ENCODE data around the gene PKD2L1. TPM values are rescaled to one million over a fixed set of nuclear protein-coding genes. Genes with fewer than 3 reads are reported as not detected.

PKD2L1 gene
- total and polyA plus RNA-seq, 2 experiments from 2014 or later, result not detected

DNA sequence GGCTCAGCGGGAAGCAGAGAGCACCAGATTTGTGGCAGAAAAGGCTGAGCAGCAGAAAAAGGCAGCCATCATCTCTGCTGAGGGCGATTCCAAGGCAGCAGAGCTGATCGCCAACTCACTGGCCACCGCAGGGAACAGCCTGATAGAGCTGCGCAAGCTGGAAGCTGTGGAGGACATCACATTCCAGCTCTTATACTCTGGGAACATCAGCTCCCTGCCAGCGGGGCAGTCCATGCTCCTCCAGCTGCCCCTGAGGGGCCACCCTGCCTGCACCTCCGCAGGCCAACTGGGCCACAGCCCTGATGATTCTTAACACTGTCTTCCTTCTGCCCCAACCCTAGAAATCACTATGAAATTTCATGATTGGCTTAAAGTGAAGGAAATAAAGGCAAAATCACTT is 81.2 kb downstream of the PKD2L1 start:
- Histone ChIP-seq H3K27ac (peak overlapping the region; percentile 25), H3K4me1 (ENCODE audit: low read depth) (peaks cover 23% of the 10 kb centered on the region), H3K36me3 (peaks cover 40% of the 10 kb centered on the region), H3K4me3 (no peak overlapping the region), H3K27me3 (no peaks in the 10 kb centered on the region), H3K9me3 (ENCODE audit: low read depth) (no peaks in the 10 kb centered on the region)
- TF ChIP-seq, protein P1, sequence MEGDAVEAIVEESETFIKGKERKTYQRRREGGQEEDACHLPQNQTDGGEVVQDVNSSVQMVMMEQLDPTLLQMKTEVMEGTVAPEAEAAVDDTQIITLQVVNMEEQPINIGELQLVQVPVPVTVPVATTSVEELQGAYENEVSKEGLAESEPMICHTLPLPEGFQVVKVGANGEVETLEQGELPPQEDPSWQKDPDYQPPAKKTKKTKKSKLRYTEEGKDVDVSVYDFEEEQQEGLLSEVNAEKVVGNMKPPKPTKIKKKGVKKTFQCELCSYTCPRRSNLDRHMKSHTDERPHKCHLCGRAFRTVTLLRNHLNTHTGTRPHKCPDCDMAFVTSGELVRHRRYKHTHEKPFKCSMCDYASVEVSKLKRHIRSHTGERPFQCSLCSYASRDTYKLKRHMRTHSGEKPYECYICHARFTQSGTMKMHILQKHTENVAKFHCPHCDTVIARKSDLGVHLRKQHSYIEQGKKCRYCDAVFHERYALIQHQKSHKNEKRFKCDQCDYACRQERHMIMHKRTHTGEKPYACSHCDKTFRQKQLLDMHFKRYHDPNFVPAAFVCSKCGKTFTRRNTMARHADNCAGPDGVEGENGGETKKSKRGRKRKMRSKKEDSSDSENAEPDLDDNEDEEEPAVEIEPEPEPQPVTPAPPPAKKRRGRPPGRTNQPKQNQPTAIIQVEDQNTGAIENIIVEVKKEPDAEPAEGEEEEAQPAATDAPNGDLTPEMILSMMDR (IDR thresholded peaks at IDR 0.05; ENCODE audit: low read depth, low read length), result no peak
- no peak for DNase-seq (ENCODE audit: low read depth in 1 of 2, low spot score in 1 of 2)

DNA sequence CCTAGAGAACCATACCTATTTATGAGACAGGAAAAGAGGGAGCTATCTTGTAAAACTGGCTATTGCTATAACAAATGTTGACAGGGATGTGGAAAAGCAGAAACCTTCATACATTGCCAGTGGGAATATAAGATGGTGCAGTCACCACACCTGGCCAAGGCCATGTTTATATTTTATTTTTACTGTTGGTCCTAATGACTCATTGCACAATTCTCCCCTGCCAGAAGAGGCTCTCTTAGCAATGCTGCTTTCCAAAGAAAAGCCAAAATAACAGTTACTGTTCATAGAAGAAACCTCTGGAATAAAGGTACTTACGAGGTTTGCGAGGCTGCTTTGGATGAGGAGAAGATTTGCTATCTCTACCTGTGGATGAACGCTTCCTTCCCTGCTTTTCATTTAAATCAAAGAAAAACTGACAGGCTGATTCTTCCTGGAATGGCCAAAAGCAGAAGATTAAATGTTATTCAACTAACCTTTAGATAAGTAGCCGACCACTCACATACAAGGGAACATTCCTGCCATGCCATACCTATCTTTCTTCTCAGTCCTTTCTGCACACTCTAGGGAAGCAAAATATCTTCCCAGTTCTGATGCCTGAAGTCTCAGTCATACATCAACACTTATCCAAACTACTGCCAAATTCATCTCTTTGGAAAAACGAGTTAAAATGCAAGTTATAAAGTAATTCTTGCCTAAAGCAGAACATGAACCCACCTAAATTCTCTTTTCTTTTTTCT is 84.4 kb downstream of the PKD2L1 start:
- Histone ChIP-seq H3K9me3 (ENCODE audit: low read depth) (no peaks in the 10 kb centered on the region), H3K36me3 (peaks cover 39% of the 10 kb centered on the region), H3K27ac (peak overlapping the region; percentile 98), H3K27me3 (no peaks in the 10 kb centered on the region), H3K4me3 (no peak overlapping the region), H3K4me1 (ENCODE audit: low read depth) (peaks cover 23% of the 10 kb centered on the region)
- TF ChIP-seq, protein P1 (IDR thresholded peaks at IDR 0.05; ENCODE audit: low read depth, low read length), result no peak
- DNase-seq (ENCODE audit: low read depth in 1 of 2, low spot score in 1 of 2), result peak; percentile 45 to 52

GRCh38 chr10:100239851-100240250 is 90.2 kb downstream of the PKD2L1 start:
- Histone ChIP-seq H3K4me3 (no peak overlapping the region), H3K9me3 (ENCODE audit: low read depth) (no peaks in the 10 kb centered on the region), H3K27me3 (no peaks in the 10 kb centered on the region), H3K36me3 (peaks cover 44% of the 10 kb centered on the region), H3K4me1 (ENCODE audit: low read depth) (no peaks in the 10 kb centered on the region), H3K27ac (no peak overlapping the region)
- TF ChIP-seq, protein P1 (IDR thresholded peaks at IDR 0.05; ENCODE audit: low read depth, low read length), result no peak
- DNase-seq (ENCODE audit: low read depth in 1 of 2, low spot score in 1 of 2), result no peak

DNA sequence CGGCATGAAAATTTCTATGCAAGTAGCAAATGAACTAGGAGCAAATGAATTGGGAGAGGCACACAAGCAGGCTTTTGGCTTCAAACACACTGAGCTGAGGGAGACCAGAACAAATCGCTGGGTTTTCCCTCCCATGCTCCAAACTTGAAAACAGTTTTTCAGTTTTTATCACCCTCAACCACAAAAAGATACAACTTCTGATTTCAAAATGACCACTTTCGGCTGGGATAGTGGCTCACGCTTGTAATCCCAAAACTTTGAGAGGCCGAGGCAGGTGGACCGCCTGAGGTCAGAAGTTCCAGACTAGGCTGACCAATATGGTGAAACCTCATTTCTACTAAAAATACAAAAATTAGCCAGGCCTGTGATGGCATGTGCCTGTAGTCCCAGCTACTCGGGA is 91.6 kb downstream of the PKD2L1 start:
- H3K36me3 ChIP-seq, result peaks cover 51% of the 10 kb centered on the region
- no peaks in the 10 kb centered on the region for H3K9me3 ChIP-seq (ENCODE audit: low read depth)
- no peak overlapping the region for H3K27ac ChIP-seq
- TF ChIP-seq, protein P1 (IDR thresholded peaks at IDR 0.05; ENCODE audit: low read depth, low read length), result no peak
- H3K4me3 ChIP-seq, result no peak overlapping the region
- no peaks in the 10 kb centered on the region for H3K27me3 ChIP-seq
- DNase-seq (ENCODE audit: low read depth in 1 of 2, low spot score in 1 of 2), result no peak
- no peaks in the 10 kb centered on the region for H3K4me1 ChIP-seq (ENCODE audit: low read depth)

Other genes starting within 250 kb of the PKD2L1 start
- gene CPN1, start 248.4 kb downstream of the PKD2L1 start, total RNA-seq, result not detected in 2 replicates
- gene CPN1, start 248.4 kb downstream of the PKD2L1 start, polyA plus RNA-seq, result not detected in 2 replicates
- 7.9 and 12.9 TPM in 2 replicates for gene ERLIN1, start 144.2 kb downstream of the PKD2L1 start, total RNA-seq
- 14.5 and 15.4 TPM in 2 replicates for gene ERLIN1, start 144.2 kb downstream of the PKD2L1 start, polyA plus RNA-seq
- gene CHUK, start 100.6 kb downstream of the PKD2L1 start, total RNA-seq, result 5.7 and 6.0 TPM in 2 replicates
- gene CHUK, start 100.6 kb downstream of the PKD2L1 start, polyA plus RNA-seq, result 5.6 and 11.0 TPM in 2 replicates
- gene CWF19L1, start 62.6 kb downstream of the PKD2L1 start, total RNA-seq, result 14.3 and 14.4 TPM in 2 replicates
- 16.0 and 17.7 TPM in 2 replicates for gene CWF19L1, start 62.6 kb downstream of the PKD2L1 start, polyA plus RNA-seq
- gene BLOC1S2, start 43.5 kb downstream of the PKD2L1 start, total RNA-seq, result 14.7 and 22.1 TPM in 2 replicates
- 32.5 and 52.0 TPM in 2 replicates for gene BLOC1S2, start 43.5 kb downstream of the PKD2L1 start, polyA plus RNA-seq
- 149 and 275 TPM in 2 replicates for gene SCD, start 17.0 kb upstream of the PKD2L1 start, total RNA-seq
- gene SCD, start 17.0 kb upstream of the PKD2L1 start, polyA plus RNA-seq, result 136 and 246 TPM in 2 replicates
- gene WNT8B, start 132.8 kb upstream of the PKD2L1 start, total RNA-seq, result 0.07 TPM in 1 of 2 replicates, not detected in the other
- gene WNT8B, start 132.8 kb upstream of the PKD2L1 start, polyA plus RNA-seq, result not detected in 2 replicates
- 8.0 and 13.2 TPM in 2 replicates for gene SEC31B, start 189.6 kb upstream of the PKD2L1 start, total RNA-seq
- gene SEC31B, start 189.6 kb upstream of the PKD2L1 start, polyA plus RNA-seq, result 15.0 and 23.1 TPM in 2 replicates
- 296 and 504 TPM in 2 replicates for gene NDUFB8, start 199.6 kb upstream of the PKD2L1 start, total RNA-seq
- 577 and 748 TPM in 2 replicates for gene NDUFB8, start 199.6 kb upstream of the PKD2L1 start, polyA plus RNA-seq
- gene HIF1AN, start 205.7 kb upstream of the PKD2L1 start, total RNA-seq, result 16.6 and 20.3 TPM in 2 replicates
- 37.4 and 40.2 TPM in 2 replicates for gene HIF1AN, start 205.7 kb upstream of the PKD2L1 start, polyA plus RNA-seq

All from cardiac muscle cell (in vitro differentiated cells and primary cell).